GM21576 (cell line): ENCODE measurements around the gene SLC12A2.

Source experiments
- ATAC-seq: cut with Tn5 transposase; IDR thresholded peaks from one replicate; pipeline ENCODE4 v1.9.1; 2021; ENCODE audit warnings: mild to moderate bottlenecking, moderate library complexity; ENCODE audit not compliant: unreplicated experiment

SLC12A2 gene

DNA sequence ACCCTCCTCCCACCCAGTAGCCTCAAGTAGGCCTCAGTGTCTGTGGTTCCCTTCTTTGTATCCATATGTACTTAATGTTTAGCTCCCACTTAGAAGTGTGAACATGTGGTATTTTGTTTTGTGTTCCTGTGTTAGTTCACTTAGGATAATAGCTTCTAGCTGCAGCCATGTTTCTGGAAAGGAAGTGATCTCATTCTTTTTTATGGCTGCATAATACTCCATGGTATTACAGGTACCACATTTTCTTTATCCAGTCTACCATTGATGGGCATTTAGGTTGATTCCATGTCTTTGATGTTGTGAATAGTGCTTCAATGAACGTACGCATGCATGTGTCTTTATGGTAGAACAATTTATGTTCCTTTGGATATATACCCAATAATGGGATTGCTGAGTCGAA lies 74.8 kb downstream of the SLC12A2 start:
- ATAC-seq = no peak

DNA sequence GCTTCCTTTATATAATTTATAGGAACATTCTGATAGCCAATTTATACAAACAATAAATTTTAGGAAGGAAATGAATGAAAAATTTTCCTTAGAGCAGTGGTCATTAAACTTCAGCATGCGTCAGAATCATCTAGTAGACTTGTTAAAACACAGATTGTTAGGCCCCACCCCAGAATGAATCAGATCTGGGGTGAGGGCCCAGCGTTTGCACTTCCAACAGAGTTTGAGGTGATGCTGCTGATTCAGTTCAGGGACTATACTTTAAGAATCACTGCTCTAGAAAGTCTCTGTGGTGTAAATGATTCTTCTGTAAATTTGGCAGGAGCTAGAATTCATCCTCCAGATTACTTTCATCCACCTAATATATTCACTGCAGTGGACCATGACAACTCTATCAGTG lies 80.4 kb downstream of the SLC12A2 start:
- no peak for ATAC-seq

DNA sequence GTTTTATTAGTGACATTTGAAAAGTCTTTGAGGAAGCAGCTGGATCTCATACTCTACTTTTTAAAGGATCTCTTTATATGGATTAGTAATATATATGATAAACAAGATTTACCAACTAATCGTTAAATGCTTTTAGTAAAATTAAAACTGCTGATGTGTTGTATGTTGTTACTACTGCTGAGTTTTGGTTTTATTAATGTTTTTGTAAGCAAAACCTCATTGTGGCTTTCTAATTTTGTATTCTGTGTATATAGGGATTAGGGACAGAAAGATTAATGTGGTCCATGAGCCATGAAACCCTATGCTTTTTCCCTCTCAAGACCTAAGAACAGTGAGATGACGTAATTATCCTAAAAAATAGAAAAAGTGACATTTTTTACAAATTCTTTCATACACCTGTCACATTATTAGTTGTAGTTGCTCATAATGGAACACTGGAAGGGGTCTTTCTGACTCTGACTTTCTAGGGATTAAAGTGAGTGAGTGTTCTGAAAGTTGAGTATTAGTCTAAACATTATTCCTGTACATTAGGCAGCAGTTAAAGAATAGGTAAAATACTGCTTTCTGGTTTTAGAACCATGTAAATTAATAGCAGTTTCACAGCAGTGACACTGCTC lies 85.9 kb downstream of the SLC12A2 start:
- no peak for ATAC-seq

- ATAC-seq = no peak
These were observed 88.5 kb downstream of the SLC12A2 start for GRCh38 chr5:128172102-128172501.

- ATAC-seq = no peak
These were observed 91.4 kb downstream of the SLC12A2 start for GRCh38 chr5:128174951-128175350.

- ATAC-seq = no peak
These were observed 108.8 kb downstream of the SLC12A2 start for GRCh38 chr5:128192368-128192767.

GRCh38 chr5:128193665-128194390 lies 110.3 kb downstream of the SLC12A2 start:
- no peak for ATAC-seq

DNA sequence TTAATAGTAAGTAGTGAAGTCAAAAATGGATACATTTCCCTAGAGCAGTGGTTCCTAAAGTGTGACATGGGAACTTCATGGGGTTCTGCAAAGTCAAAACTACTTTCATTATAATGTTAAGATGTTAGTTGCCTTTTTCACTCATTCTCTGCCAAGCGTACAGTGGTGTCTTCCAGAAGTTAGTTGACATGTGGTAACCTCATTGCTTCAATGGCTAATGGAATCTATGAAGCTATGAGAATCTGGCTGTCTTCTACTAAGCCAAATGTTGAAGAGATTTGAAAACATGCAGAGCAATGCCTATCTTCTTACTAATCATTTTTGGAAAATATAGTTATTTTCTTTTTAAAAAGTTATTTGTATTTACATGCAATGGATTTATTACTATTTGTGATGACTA lies 111.8 kb downstream of the SLC12A2 start:
- no peak for ATAC-seq

DNA sequence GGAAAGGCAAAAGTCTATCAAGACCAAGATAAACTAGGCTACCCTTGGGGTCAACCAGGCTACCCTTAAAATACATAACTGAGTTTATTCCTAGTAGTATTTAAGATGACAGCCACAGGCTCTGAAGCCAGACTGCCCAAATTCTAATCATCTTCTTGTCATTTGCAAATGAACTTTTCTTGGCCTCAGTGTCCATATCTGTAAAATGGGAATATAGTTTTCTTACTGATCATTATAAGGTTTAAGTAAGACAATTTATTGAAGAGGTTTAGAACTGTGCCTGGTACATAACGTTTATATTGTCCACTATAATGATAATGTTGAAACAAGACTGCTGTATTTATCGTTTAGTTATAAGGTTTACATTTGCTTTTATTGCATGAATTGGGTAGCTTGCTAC lies 112.5 kb downstream of the SLC12A2 start:
- ATAC-seq = no peak

GRCh38 chr5:128196791-128197190 lies 113.2 kb downstream of the SLC12A2 start:
- ATAC-seq = no peak

DNA sequence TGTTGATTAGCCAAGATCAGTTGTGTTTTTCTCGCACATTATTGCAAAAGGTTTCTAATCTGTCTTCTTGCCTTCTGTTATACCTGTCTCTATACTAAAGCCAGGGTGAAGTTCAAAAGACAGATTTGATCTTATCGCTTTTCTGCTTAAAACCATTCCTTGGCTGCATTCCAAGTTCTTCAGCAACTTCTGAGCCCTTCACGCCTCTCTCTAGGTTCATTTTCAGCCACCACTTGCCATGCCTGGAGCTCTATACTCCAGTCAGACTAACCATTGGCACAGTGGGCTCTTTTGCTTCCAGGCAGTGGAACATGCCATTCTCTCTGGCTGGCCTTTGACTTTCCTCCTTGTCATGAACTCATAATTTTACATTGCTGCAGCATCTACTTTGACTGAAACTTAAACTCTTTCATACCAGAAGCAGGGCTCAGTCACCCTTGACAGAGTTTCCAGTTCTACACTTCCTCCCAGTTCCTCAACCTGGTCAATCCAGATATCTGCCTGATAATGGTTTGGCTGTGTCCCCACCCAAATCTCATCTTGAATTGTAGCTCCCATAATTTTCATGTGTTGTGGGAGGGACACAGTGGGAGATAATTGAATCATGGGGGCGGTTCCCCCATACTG lies 114.4 kb downstream of the SLC12A2 start:
- ATAC-seq = peak; percentile 51

DNA sequence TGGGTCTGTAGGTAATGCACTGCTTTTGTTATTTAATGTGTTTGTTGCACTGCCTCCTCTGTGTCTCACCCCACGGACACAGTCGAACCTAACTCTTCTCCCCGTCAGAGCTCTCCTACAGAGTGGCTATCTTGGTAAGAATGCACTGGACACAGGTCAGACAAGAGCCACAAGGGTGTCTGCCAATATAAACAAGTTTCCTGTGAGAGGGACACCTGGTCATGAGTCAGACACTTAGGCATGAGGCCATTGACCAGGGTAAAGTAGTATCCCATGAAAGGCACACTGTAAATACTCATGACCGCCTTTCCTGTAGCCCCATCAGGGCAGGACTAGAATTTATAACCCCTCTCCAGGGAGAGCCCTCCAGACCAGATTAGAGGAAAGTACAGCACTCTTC lies 115.5 kb downstream of the SLC12A2 start:
- no peak for ATAC-seq

- ATAC-seq = no peak
These were observed 116.0 kb downstream of the SLC12A2 start for GRCh38 chr5:128199611-128200010.

GRCh38 chr5:128201065-128201926 lies 117.7 kb downstream of the SLC12A2 start:
- peak; percentile 94 for ATAC-seq

GRCh38 chr5:128202320-128202719 lies 118.8 kb downstream of the SLC12A2 start:
- ATAC-seq = no peak

GRCh38 chr5:128208436-128208835 lies 124.9 kb downstream of the SLC12A2 start:
- ATAC-seq = no peak

DNA sequence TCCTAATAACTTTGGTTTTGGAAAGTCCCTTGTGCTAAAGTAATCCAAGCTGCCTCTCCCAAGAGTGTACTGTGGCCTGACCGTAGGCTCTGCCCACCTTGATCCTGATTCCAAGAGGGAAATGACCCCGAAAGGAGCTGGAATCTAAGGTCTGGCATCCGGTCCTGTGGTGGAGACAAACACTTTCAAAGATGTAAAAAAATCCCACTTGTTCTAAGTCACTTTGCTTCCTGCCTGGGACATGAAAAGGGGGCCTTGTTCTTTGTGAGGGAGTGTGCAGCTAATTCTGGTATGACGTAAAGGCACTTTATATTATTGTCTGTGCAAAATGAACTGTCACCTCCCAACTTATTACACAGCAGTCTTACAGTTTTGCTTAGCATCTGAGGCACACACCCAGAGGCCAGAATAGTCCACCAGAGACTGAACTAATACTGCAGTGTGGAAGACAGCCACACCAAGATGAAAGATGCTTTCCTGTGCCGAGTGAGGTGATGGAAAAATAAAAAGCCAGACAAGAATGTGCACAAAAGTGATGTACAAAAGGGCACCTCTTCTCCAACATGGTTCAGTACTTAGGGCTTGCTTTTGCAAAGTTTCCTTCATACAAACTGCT lies 128.7 kb downstream of the SLC12A2 start:
- no peak for ATAC-seq

- no peak for ATAC-seq
These were observed 129.8 kb downstream of the SLC12A2 start for GRCh38 chr5:128213340-128213739.

GRCh38 chr5:128213833-128214232 lies 130.3 kb downstream of the SLC12A2 start:
- ATAC-seq = no peak

DNA sequence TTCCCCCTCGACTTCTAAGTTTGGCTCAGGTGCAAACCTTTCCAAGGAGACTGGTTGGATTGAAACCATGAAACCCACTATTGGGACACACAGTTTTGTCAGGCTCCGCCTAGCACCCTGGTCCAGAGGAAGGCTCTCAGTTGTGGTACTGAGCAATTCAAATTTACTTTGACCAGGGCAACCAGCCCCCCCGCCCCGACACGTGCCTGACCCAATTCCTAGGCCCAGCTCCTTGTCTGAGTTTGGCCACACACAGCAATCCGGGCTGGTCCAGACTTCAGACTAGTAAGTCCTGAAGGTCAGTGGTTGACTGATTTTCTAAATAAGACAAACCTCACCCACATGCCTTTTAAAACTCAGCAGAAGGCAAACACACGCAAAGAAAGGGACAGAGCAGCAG lies 132.7 kb downstream of the SLC12A2 start:
- no peak for ATAC-seq
